Measurements from ENCODE around the gene F2R. TPM values are rescaled to one million over a fixed set of nuclear protein-coding genes. Genes with fewer than 3 reads are reported as not detected.

Gene F2R
- total and polyA plus RNA-seq, 12 donors: 3.1 to 20.9 (median 11.1) TPM

DNA sequence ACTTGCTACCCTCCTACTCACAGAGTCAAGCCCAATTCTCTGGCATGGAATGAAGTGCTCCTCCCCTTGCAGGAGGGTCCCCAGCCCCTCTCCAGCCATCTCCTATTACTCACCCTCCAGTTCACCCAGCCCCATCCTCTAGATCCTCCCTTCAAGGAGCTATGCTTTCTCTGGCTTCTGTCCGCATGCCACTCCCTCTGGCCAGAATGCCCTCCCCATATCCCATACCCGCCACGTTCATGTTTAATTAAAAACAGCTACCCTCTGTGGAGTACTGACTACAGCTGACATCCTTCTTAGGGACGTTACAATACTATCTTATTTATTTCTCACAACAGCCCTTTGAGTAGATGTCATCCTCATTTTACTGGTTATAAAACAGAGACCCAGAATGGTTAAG is 3.0 kb downstream of the F2R start:
- Histone ChIP-seq H3K36me3 (no peaks in the 10 kb centered on the region), H3K9me3 (no peaks in the 10 kb centered on the region), H3K4me3 (peak overlapping the region in 3 of 10 donors; percentile 82 to 98 (median 87)), H3K4me1 (peaks cover 0 to 73% (median 33%) of the 10 kb centered on the region in 9 donors), H3K27me3 (peaks cover 0 to 40% (median 10%) of the 10 kb centered on the region in 7 donors), H3K27ac (peak overlapping the region in 5 of 10 donors; percentile 14 to 93 (median 89))
- WGBS, 2 donors: 78 to 87% methylated on average over 4 of the region's 4 CpGs
- intact Hi-C loops (cut with DNase I): loop anchor here in 5 of 10 donors (5.0 to 10.0 kb wide), 3 partner anchors 53 to 114 kb away; no protein-coding TSS in a partner anchor
- ATAC-seq: no peak
- no peak for TF ChIP-seq CTCF (IDR thresholded peaks at IDR 0.05)
- no peak for DNase-seq

DNA sequence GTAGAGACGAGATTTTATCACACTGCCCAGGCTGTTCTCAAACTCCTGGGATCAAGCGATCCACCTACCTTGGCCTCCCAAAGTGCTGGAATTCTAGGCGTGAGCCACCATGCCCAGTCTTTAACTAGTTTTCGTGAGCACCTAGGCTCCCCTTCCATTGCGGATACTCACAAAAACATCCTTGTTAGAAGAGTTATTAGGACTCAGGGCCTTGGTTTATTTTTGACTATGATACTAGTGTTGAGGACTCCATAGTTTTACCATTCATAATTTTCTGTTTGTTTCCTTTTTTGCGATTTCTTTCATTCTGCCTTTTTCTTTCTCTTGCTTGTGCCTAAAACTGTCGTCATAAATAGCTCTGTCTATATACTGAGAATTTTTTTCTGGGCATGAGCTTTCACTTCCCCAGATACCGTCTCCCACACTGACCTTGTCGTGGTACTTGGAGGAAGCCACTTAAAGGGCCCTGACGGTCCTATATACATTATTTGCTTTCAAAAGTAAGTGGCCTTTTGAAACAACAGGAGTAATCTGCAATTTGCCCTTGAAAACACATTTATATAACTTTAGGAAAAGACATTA is 5.2 kb downstream of the F2R start:
- Histone ChIP-seq H3K9me3 (peaks cover 0 to 3% (median 0%) of the 10 kb centered on the region in 11 donors), H3K4me3 (peak overlapping the region in 1 of 10 donors; percentile 15), H3K27me3 (peaks cover 0 to 22% (median 0%) of the 10 kb centered on the region in 7 donors), H3K4me1 (peaks cover 0 to 61% (median 25%) of the 10 kb centered on the region in 9 donors), H3K27ac (peak overlapping the region in 2 of 10 donors; percentile 6 to 35), H3K36me3 (no peaks in the 10 kb centered on the region)
- TF ChIP-seq CTCF (IDR thresholded peaks at IDR 0.05): no peak
- DNase-seq (no peak), ATAC-seq (no peak)
- intact Hi-C loops (cut with DNase I): no loop called here
- 55 to 56% methylated on average over 10 of the region's 10 CpGs for WGBS, 2 donors

GRCh38 chr5:76723266-76723665 is 7.3 kb downstream of the F2R start:
- DNase-seq (no peak), ATAC-seq (no peak)
- intact Hi-C loops (cut with DNase I): no loop called here
- H3K27ac ChIP-seq: no peak overlapping the region
- H3K9me3 ChIP-seq: peaks cover 0 to 23% (median 0%) of the 10 kb centered on the region in 11 donors
- WGBS, 2 donors: 89 to 94% methylated on average over 1 of the region's 1 CpG
- peaks cover 0 to 14% (median 0%) of the 10 kb centered on the region in 9 donors for H3K36me3 ChIP-seq
- no peak for TF ChIP-seq CTCF (IDR thresholded peaks at IDR 0.05)
- H3K4me1 ChIP-seq: peaks cover 0 to 48% (median 14%) of the 10 kb centered on the region in 9 donors
- H3K4me3 ChIP-seq: no peak overlapping the region
- H3K27me3 ChIP-seq: peaks cover 0 to 1% (median 0%) of the 10 kb centered on the region in 7 donors

DNA sequence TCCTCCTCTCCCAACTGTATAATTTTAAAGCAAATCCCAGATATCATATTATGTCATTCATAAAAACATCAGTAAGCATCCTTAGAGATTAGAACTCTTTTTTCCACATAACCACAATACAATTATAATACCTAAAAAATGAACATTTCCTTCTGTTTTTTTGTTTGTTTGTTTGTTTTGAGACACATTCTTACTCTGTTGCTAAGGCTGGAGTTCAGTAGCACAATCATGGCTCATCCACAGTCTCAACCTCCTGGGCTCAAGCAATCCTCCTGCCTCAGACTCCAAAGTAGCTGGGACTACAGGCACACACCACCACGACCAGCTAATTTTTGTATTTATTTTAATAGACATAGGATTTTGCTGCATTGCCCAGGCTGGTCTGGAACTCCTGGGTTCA is 8.0 kb downstream of the F2R start:
- 84 to 85% methylated on average over 1 of the region's 1 CpG for WGBS, 2 donors

More for the DNA sequence above, 8.0 kb downstream of the F2R start:
- no peak overlapping the region for H3K27ac ChIP-seq
- H3K27me3 ChIP-seq: no peaks in the 10 kb centered on the region
- peaks cover 0 to 30% (median 5%) of the 10 kb centered on the region in 11 donors for H3K9me3 ChIP-seq
- H3K4me1 ChIP-seq: peaks cover 0 to 41% (median 8%) of the 10 kb centered on the region in 9 donors
- no peak for TF ChIP-seq CTCF (IDR thresholded peaks at IDR 0.05)
- ATAC-seq: no peak
- H3K36me3 ChIP-seq: peaks cover 0 to 20% (median 0%) of the 10 kb centered on the region in 9 donors
- DNase-seq: no peak
- H3K4me3 ChIP-seq: no peak overlapping the region
- intact Hi-C loops (cut with DNase I): no loop called here

Data from heart right ventricle (tissue), 16 donors.